GM18507 (cell line): ENCODE data around the gene KLRF1.

Experiments
- DNase-seq: peaks from one replicate; pipeline ENCODE4 v3.0.0; 2011; ENCODE audit warnings: low read depth; ENCODE audit not compliant: insufficient read length; ENCODE audit errors: extremely low spot score
- FAIRE-seq: peaks from 2 replicates; lab custom pipeline; 2011; peaks lifted over from hg19 to GRCh38; lab: Jason Lieb, UNC

Gene KLRF1

GRCh38 chr12:9827209-9827888 is at the start of gene KLRF1:
TSS of gene KLRF1 (plus strand) at chr12:9827481. CDS start at chr12:9827545, 64 bp downstream.
- DNase-seq: no peak
- peak; percentile 54 for FAIRE-seq

GRCh38 chr12:9779209-9779608 is 48.1 kb upstream of the KLRF1 start:
- DNase-seq (no peak), FAIRE-seq (peak; percentile 33)

GRCh38 chr12:9781360-9781759 is 45.9 kb upstream of the KLRF1 start:
- no peak for FAIRE-seq
- DNase-seq: no peak

GRCh38 chr12:9782547-9783382 is 44.5 kb upstream of the KLRF1 start:
- FAIRE-seq (peak; percentile 21), DNase-seq (no peak)

- FAIRE-seq (no peak), DNase-seq (no peak)
These were observed 43.0 kb upstream of the KLRF1 start for GRCh38 chr12:9784326-9784725.

- FAIRE-seq: no peak
- DNase-seq: no peak
These were observed 42.5 kb upstream of the KLRF1 start for GRCh38 chr12:9784816-9785215.

- no peak for DNase-seq
- no peak for FAIRE-seq
These were observed 40.3 kb upstream of the KLRF1 start for GRCh38 chr12:9786726-9787717.

- FAIRE-seq: no peak
These were observed 34.9 kb upstream of the KLRF1 start for GRCh38 chr12:9792185-9792900.

GRCh38 chr12:9792961-9793617 is 34.2 kb upstream of the KLRF1 start:
- FAIRE-seq (peak; percentile 45), DNase-seq (no peak)

More at GRCh38 chr12:9792185-9792900, 34.9 kb upstream of the KLRF1 start:
- no peak for DNase-seq

GRCh38 chr12:9793779-9794395 is 33.4 kb upstream of the KLRF1 start:
- peak; percentile 59 for FAIRE-seq
- DNase-seq: no peak

GRCh38 chr12:9794484-9795093 is 32.7 kb upstream of the KLRF1 start:
- FAIRE-seq (peak; percentile 83), DNase-seq (no peak)

GRCh38 chr12:9795945-9796344 is 31.3 kb upstream of the KLRF1 start:
- FAIRE-seq: peak; percentile 15
- DNase-seq: no peak

- no peak for DNase-seq
- FAIRE-seq: peak; percentile 29
These were observed 30.9 kb upstream of the KLRF1 start for GRCh38 chr12:9796346-9796745.

- DNase-seq (no peak), FAIRE-seq (peak; percentile 24)
These were observed 30.3 kb upstream of the KLRF1 start for GRCh38 chr12:9796971-9797370.

- no peak for DNase-seq
- FAIRE-seq: peak; percentile 98
These were observed 29.3 kb upstream of the KLRF1 start for GRCh38 chr12:9797722-9798619.

- FAIRE-seq (peak; percentile 38), DNase-seq (no peak)
These were observed 27.3 kb upstream of the KLRF1 start for GRCh38 chr12:9799961-9800360.

- DNase-seq (no peak), FAIRE-seq (no peak)
These were observed 21.4 kb upstream of the KLRF1 start for GRCh38 chr12:9805883-9806282.
